Activated naive CD4-positive, alpha-beta T cell treated with anti-CD3 and anti-CD28 coated beads for 36 hours (primary cell): Measurements from ENCODE around the gene IL17RD. TPM values are rescaled to one million over a fixed set of nuclear protein-coding genes. Genes with fewer than 3 reads are reported as not detected.

ENCODE experiments used
- CTCF ChIA-PET: fragments of 350-600 bp; sonication (Branson Sonifier 250); formaldehyde crosslinking; loops from one replicate; lab custom pipeline; 2021; ENCODE audit warnings: antibody characterized with exemption; lab: Charles Lee
- DNase-seq: peaks from one replicate; pipeline ENCODE4 v3.0.0-alpha.2; 2020
- H3K27ac Mint-ChIP-seq: one replicate; pipeline ENCODE4 v1.8.0; 2021; ENCODE audit warnings: mild to moderate bottlenecking, mixed read lengths
- H3K27me3 Mint-ChIP-seq: one replicate; pipeline ENCODE4 v1.8.0; 2021; ENCODE audit warnings: low read depth, mixed read lengths
- H3K36me3 Mint-ChIP-seq: one replicate; pipeline ENCODE4 v1.8.0; 2021; ENCODE audit warnings: low read depth, mixed read lengths
- H3K4me1 Mint-ChIP-seq: one replicate; pipeline ENCODE4 v1.8.0; 2021; ENCODE audit warnings: low read depth, mixed read lengths
- H3K4me3 Mint-ChIP-seq: one replicate; pipeline ENCODE4 v1.8.0; 2021; ENCODE audit warnings: mild to moderate bottlenecking, moderate library complexity, mixed read lengths
- H3K9me3 Mint-ChIP-seq: one replicate; pipeline ENCODE4 v1.8.0; 2021; ENCODE audit warnings: mixed read lengths
- intact Hi-C: fragments of 100-400 bp; cut with micrococcal nuclease; formaldehyde crosslinking; loops from one replicate; pipeline ENCODE4 v1.15.1; 2023
- total RNA-seq, 2 experiments: library from RNA; stranded (reverse); gene quantifications; one replicate each; pipeline ENCODE4 v1.2.3, GENCODE V29; 2021

Gene IL17RD
- total RNA-seq, 2 experiments from 2014 or later, result 0.02 TPM; not detected in 1

DNA sequence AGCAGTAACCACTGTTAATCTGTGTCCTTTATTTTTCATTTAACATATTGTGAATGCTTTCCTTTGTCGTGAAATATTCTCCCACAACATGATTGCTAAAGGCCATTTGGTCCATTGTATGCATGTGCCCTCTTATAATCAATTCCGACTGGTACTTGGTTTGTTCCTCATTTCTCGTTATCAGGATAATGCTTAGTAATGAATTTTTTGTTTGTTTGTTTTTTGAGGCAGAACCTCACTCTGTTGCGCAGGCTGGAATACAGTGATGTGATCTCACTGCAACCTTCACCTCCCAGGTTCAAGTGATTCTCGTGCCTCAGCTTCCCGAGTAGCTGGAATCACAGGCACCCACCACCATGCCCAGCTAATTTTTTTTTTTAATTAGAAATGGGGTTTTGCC lies 82.7 kb downstream of the IL17RD start:
- intact Hi-C loops, result no loop called here
- peaks cover 4% of the 10 kb centered on the region for H3K4me1 Mint-ChIP-seq
- no peak overlapping the region for H3K4me3 Mint-ChIP-seq
- no peaks in the 10 kb centered on the region for H3K36me3 Mint-ChIP-seq
- no peaks in the 10 kb centered on the region for H3K9me3 Mint-ChIP-seq
- H3K27me3 Mint-ChIP-seq, result peaks cover 11% of the 10 kb centered on the region
- no peak overlapping the region for H3K27ac Mint-ChIP-seq
- DNase-seq, result no peak
- CTCF ChIA-PET, result interaction anchor here (0.6 kb wide), 1 partner anchor 382 kb away, joined by 3 read pairs; no protein-coding TSS in a partner anchor

DNA sequence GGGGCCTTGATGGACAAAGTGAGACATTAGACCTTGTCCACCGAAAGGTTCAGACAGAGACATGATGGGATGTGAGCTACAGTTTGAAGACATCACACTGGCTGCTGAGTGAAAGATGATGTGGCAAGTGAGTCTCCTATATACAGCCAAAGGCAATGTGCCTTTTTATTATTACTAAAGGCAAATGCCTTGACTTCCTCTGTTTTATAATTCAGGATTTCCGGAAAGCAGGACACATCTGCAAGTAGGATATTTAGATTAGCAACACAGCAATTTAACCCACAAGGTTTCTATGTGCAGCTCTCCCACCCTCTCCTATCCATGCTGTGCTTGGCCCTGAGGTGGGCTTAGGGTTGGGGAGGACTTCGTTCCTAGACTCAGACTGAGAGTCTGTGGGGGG lies 84.0 kb downstream of the IL17RD start:
- intact Hi-C loops, result no loop called here
- Mint-ChIP-seq H3K36me3 (no peaks in the 10 kb centered on the region), H3K9me3 (no peaks in the 10 kb centered on the region), H3K4me1 (peaks cover 4% of the 10 kb centered on the region), H3K4me3 (no peak overlapping the region), H3K27me3 (peaks cover 24% of the 10 kb centered on the region), H3K27ac (no peak overlapping the region)
- CTCF ChIA-PET, result no interaction called here
- no peak for DNase-seq

DNA sequence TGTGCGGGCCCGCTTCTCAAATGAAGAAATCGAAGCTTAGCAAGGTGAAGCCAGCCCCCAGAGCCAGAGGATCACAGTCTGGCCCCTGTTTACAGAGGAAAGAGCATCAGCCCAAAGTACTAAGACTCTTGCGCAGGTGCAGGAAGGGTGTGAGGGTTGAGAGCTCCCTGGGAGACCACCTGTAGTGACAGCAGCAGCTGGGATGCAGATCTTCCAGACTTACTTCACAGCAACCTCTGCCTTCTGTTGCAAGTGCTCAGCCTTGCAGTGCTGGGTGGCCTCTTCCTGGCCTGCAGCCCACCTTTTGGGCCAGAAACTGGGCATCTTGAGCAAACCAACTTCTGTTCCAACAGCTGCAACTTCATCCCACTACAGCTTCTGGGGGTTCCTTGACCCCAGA lies 85.0 kb downstream of the IL17RD start:
- H3K27ac Mint-ChIP-seq, result no peak overlapping the region
- peak overlapping the region; percentile 46 for H3K4me3 Mint-ChIP-seq
- DNase-seq, result no peak
- peaks cover 4% of the 10 kb centered on the region for H3K4me1 Mint-ChIP-seq
- intact Hi-C loops, result no loop called here
- no peaks in the 10 kb centered on the region for H3K36me3 Mint-ChIP-seq
- peaks cover 29% of the 10 kb centered on the region for H3K27me3 Mint-ChIP-seq
- CTCF ChIA-PET, result interaction anchor here (0.7 kb wide), 1 partner anchor 9 kb away, joined by 3 read pairs; no protein-coding TSS in a partner anchor
- no peaks in the 10 kb centered on the region for H3K9me3 Mint-ChIP-seq

DNA sequence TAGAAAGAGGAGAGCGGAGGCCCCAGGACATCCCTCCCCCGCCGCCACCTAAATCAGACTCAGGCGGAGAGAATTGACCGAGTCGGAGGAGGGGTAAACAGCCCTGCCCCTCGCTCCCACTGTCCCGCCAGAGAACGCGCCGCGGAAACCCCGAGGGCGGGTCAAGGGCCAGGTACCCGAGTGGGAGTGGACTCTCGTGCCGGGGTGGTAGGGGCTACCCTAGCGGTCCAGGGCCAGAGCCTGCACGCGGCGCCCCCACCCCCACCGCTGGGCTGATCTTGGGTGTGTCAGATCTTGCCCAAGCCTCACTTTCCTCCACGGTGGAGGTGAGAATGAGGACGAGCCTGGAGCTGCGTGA lies 85.7 kb downstream of the IL17RD start:
- intact Hi-C loops, result loop anchor here (5.0 to 10.0 kb wide), 2 partner anchors 82 to 375 kb away; no protein-coding TSS in a partner anchor
- H3K4me3 Mint-ChIP-seq, result peak overlapping the region; percentile 30
- no peaks in the 10 kb centered on the region for H3K36me3 Mint-ChIP-seq
- H3K4me1 Mint-ChIP-seq, result peaks cover 4% of the 10 kb centered on the region
- H3K27ac Mint-ChIP-seq, result no peak overlapping the region
- no peaks in the 10 kb centered on the region for H3K9me3 Mint-ChIP-seq
- DNase-seq, result peak; percentile 12
- H3K27me3 Mint-ChIP-seq, result peaks cover 36% of the 10 kb centered on the region
- CTCF ChIA-PET, result no interaction called here

DNA sequence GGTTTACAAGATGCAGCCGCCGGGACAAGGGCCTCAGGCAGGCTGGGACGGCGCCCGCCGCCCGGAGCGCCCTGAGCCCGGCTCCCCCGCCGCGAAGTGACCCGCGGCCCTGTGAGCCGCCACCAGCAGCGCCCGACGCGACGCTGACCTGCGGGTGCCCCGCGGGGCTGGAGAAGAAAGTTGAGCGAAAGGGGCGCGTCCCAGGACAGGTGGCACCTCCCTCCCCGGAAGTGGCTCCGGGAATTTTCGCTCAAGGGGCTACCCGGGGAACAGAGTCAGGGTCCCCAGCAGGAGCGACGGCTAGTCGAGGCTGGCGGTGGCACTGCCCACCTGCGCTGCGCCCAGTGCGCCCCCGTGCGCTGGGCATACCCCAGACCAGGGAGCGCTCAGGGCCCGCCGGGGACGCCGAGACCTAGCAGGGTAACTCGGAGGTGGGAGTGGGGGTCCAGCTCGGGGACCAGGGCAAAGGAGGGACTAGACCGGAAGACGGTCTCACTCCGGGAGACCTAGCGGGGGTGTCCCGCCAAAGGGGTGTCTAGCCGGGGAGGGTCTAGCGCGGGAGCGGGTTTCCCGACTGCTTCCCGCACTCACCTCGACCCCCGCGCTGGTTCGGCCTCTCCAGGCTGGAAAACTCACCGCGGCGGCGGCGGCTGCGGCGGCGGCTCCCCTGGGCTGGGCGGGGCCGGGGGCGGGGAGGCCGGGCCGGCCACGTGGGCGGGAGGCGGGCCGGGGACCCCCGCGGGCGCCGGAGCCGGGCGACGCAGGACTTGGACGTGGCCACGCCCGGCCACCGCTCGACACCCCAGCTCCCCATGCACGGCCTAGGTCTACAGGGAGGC lies 86.3 kb downstream of the IL17RD start:
- peaks cover 41% of the 10 kb centered on the region for H3K27me3 Mint-ChIP-seq
- CTCF ChIA-PET, result no interaction called here
- peak; percentile 12 for DNase-seq

DNA sequence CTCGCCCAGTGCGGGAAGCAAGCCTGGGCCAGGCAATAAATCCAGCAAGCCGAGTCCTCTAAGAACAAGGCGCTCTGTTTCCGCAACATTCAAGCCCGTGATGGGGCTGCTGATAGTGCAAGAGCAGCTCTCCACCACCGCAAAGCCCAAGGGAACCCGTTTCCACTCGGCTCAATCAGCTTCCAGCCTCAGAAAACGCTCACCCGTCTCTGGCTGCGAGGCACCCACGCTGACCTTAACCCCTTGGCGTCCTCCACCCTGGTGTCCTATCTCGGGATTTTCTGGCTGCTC lies 86.9 kb downstream of the IL17RD start:
- intact Hi-C loops, result loop anchor here (5.0 to 10.0 kb wide), 2 partner anchors 81 to 373 kb away; no protein-coding TSS in a partner anchor
- peak overlapping the region; percentile 55 for H3K4me3 Mint-ChIP-seq
- H3K27me3 Mint-ChIP-seq, result peaks cover 43% of the 10 kb centered on the region

More for the DNA sequence above, 86.3 kb downstream of the IL17RD start:
- Mint-ChIP-seq H3K4me3 (peak overlapping the region; percentile 55), H3K27ac (no peak overlapping the region), H3K36me3 (no peaks in the 10 kb centered on the region), H3K4me1 (peaks cover 4% of the 10 kb centered on the region), H3K9me3 (no peaks in the 10 kb centered on the region)
- intact Hi-C loops, result loop anchor here (5.0 to 10.0 kb wide), 2 partner anchors 82 to 374 kb away; no protein-coding TSS in a partner anchor

DNA sequence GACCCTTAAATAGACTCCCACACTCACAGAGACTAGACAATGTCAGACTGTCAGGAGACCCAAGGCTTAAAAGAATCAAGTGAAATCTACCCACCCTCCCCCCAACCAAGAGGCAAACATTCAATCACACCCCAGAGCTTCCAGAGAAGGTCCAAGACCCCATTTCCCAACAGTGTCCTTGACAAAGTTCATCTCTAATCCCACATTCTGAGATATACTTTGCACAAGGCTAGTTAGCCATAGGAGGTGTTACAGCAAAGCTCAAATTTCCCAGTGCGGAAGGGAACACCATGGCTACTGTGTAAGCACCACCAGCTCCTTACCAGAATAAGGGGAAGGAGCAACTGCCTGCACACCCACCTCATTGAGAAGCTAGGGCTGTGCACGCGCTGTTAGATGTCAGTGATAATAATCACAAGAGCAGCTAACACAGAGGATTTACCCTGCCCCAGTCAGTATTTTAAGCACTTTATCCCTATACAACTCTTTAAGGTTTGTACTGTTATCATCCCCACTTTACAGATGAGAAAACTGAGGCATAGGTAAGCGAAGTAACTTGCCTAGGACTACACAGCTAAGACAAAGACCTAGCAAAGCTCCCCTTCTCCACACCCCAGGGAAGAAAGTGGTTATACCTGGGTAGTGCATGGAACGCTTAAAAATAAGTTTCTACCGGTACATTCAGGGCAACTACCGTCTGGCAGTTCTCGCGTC lies 87.4 kb downstream of the IL17RD start:
- H3K36me3 Mint-ChIP-seq, result no peaks in the 10 kb centered on the region
- CTCF ChIA-PET, result interaction anchor here (0.6 kb wide), 1 partner anchor 123 kb away, joined by 6 read pairs; no protein-coding TSS in a partner anchor
- intact Hi-C loops, result loop anchor here (5.0 to 10.0 kb wide), 2 partner anchors 80 to 373 kb away; no protein-coding TSS in a partner anchor
- no peak for DNase-seq
- H3K27me3 Mint-ChIP-seq, result peaks cover 47% of the 10 kb centered on the region
- H3K9me3 Mint-ChIP-seq, result no peaks in the 10 kb centered on the region
- peaks cover 4% of the 10 kb centered on the region for H3K4me1 Mint-ChIP-seq
- H3K4me3 Mint-ChIP-seq, result peak overlapping the region; percentile 55
- no peak overlapping the region for H3K27ac Mint-ChIP-seq

More for the DNA sequence above, 86.9 kb downstream of the IL17RD start:
- H3K9me3 Mint-ChIP-seq, result no peaks in the 10 kb centered on the region
- H3K36me3 Mint-ChIP-seq, result no peaks in the 10 kb centered on the region
- H3K27ac Mint-ChIP-seq, result no peak overlapping the region
- DNase-seq, result peak; percentile 40
- H3K4me1 Mint-ChIP-seq, result peaks cover 4% of the 10 kb centered on the region
- CTCF ChIA-PET, result interaction anchor here (0.6 kb wide), 1 partner anchor 124 kb away, joined by 6 read pairs; no protein-coding TSS in a partner anchor

DNA sequence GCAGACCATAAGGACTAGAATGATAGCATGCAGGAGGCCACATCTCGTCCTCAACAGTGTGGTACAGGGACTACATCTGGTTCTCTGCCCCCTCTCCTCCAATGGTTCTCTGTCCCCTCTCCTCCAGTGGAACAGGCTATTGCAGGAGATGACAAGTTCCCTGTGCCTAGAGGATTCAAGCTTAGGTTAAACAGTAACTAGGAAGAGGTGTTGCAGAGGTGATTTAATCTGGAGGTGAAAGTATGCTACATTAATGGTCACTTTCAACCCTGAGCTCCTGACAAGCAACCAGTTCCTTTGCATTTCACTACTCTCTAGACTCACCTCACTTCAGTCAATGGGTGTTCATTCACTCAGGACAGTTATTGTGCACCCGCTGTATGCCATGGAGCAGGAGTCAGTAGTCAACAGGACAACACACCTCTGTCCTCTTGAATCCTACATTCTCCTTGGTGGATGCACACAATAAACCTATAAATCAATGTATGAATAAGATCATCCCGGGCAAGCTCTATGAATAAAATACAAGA lies 88.7 kb downstream of the IL17RD start:
- H3K27me3 Mint-ChIP-seq, result peaks cover 52% of the 10 kb centered on the region
- CTCF ChIA-PET, result interaction anchor here (0.6 kb wide), 1 partner anchor 257 kb away, joined by 4 read pairs; no protein-coding TSS in a partner anchor
- H3K4me1 Mint-ChIP-seq, result peaks cover 4% of the 10 kb centered on the region
- intact Hi-C loops, result loop anchor here (5.0 to 10.0 kb wide), 2 partner anchors 79 to 372 kb away; no protein-coding TSS in a partner anchor
- no peaks in the 10 kb centered on the region for H3K36me3 Mint-ChIP-seq
- H3K4me3 Mint-ChIP-seq, result no peak overlapping the region
- no peak overlapping the region for H3K27ac Mint-ChIP-seq
- no peak for DNase-seq
- H3K9me3 Mint-ChIP-seq, result no peaks in the 10 kb centered on the region

DNA sequence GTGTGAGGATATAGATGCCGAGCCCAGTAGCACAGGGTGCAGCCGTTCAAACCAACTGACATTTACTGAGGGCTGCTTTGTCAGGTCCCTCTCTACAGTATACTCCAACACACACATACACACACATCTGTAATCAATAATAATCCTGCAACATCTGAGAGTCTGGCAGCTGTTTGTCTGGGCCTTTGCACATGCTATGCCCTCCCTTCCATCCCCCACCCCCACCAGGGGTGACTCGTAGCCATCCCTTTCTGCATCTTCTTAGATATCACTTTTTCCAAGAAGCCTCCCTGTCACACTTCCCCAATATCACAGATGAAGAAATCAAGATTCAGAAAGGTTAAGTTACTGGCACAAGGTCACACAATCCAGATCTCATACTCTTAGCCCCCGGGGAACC lies 91.0 kb downstream of the IL17RD start:
- Mint-ChIP-seq H3K4me1 (peaks cover 4% of the 10 kb centered on the region), H3K9me3 (peaks cover 2% of the 10 kb centered on the region), H3K27me3 (peaks cover 56% of the 10 kb centered on the region), H3K36me3 (no peaks in the 10 kb centered on the region), H3K4me3 (no peak overlapping the region), H3K27ac (no peak overlapping the region)
- intact Hi-C loops, result loop anchor here (10.0 kb wide), 1 partner anchor 369 kb away; no protein-coding TSS in a partner anchor
- DNase-seq, result no peak
- CTCF ChIA-PET, result no interaction called here

DNA sequence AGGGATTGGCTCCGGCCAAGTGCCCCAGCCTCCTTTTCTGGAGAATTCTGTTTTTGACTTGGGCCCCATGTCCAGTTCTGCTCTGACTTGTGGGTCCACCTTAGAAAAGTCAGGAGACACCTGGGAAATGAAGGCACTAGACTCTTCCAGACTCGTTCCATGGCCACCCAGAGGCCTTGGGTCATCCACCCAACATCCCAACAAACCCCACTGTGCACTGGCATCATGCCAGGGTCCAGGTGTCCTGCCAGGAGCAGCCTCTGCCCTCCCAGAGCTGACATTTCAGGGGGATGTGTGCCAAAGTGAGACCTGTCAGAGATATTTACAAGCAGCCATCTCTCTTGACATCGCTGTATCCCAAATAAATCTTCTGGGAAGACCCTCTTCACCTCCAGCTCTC lies 91.5 kb downstream of the IL17RD start:
- CTCF ChIA-PET, result no interaction called here
- DNase-seq, result no peak
- Mint-ChIP-seq H3K4me3 (no peak overlapping the region), H3K27me3 (peaks cover 57% of the 10 kb centered on the region), H3K27ac (no peak overlapping the region), H3K36me3 (no peaks in the 10 kb centered on the region), H3K4me1 (peaks cover 4% of the 10 kb centered on the region), H3K9me3 (peaks cover 2% of the 10 kb centered on the region)
- intact Hi-C loops, result loop anchor here (10.0 kb wide), 1 partner anchor 369 kb away; no protein-coding TSS in a partner anchor

DNA sequence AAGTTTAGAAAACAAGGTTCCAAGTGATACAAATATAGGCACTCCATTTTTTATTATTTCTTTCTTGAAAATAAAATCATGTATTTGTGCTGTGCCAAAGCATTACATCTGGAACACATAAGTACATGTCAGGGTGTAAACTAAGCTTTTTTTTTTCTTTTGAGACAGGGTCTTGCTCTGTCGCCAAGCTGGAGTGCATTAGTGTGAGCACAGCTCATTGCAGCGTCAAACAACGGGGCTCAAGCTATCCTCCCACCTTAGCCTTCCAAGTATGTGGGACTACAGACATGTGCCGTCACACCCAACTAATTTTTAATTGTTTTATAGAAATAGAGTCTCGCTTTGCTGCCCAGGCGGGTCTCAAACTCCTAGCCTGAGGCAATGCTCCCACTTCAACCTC lies 95.7 kb downstream of the IL17RD start:
- intact Hi-C loops, result no loop called here
- no peak for DNase-seq
- H3K9me3 Mint-ChIP-seq, result peaks cover 2% of the 10 kb centered on the region
- H3K36me3 Mint-ChIP-seq, result no peaks in the 10 kb centered on the region
- no peak overlapping the region for H3K4me3 Mint-ChIP-seq
- peaks cover 3% of the 10 kb centered on the region for H3K4me1 Mint-ChIP-seq
- CTCF ChIA-PET, result interaction anchor here (0.6 kb wide), 1 partner anchor 14 kb away, joined by 4 read pairs; no protein-coding TSS in a partner anchor
- no peak overlapping the region for H3K27ac Mint-ChIP-seq
- H3K27me3 Mint-ChIP-seq, result peaks cover 28% of the 10 kb centered on the region
